BJ (cell line): ENCODE data around the gene PARL. TPM values are rescaled to one million over a fixed set of nuclear protein-coding genes. Genes with fewer than 3 reads are reported as not detected.

Experiments used
- CTCF ChIA-PET: fragments of 350-600 bp; formaldehyde crosslinking; extraction: SDS; loops from one replicate; lab custom pipeline; 2021; ENCODE audit warnings: antibody characterized with exemption, inconsistent platforms; lab: Yijun Ruan, JAX
- POLR2A ChIA-PET: fragments of 300-600 bp; sonication (Branson Sonifier 250); formaldehyde crosslinking; extraction: SDS; loops from one replicate; lab custom pipeline; 2021; ENCODE audit warnings: antibody characterized with exemption; lab: Charles Lee
- DNase-seq: peaks from one replicate; pipeline ENCODE4 v3.0.0-alpha.2; 2011; ENCODE audit warnings: low read depth
- H3K27me3 ChIP-seq: 2 replicates; pipeline ENCODE4 v1.6.0; 2011; ENCODE audit warnings: low read length; ENCODE audit not compliant: control insufficient read depth, insufficient read depth
- H3K36me3 ChIP-seq: 2 replicates; pipeline ENCODE4 v1.5.1; 2011; ENCODE audit warnings: low read length; ENCODE audit not compliant: control insufficient read depth, insufficient read depth
- H3K4me3 ChIP-seq: 2 replicates; pipeline ENCODE4 v1.5.1; 2011; ENCODE audit warnings: low read depth, mild to moderate bottlenecking, control low read depth, low read length
- polyA plus RNA-seq: library from polyadenylated mRNA; depleted of rRNA; stranded (reverse); fragments of >200 nt; gene quantifications from 2 replicates; pipeline ENCODE4 v1.2.3, GENCODE V29; 2011
- TF ChIP-seq, protein P1 (sequence below): IDR thresholded peaks from 2 replicates; pipeline ENCODE4 v1.5.1; 2011; ENCODE audit warnings: low read depth, mild to moderate bottlenecking, control low read depth, inconsistent platforms, low read length, moderate library complexity; ENCODE audit not compliant: insufficient read depth

Gene PARL
- polyA plus RNA-seq, 1 experiment = 33.3 TPM

DNA sequence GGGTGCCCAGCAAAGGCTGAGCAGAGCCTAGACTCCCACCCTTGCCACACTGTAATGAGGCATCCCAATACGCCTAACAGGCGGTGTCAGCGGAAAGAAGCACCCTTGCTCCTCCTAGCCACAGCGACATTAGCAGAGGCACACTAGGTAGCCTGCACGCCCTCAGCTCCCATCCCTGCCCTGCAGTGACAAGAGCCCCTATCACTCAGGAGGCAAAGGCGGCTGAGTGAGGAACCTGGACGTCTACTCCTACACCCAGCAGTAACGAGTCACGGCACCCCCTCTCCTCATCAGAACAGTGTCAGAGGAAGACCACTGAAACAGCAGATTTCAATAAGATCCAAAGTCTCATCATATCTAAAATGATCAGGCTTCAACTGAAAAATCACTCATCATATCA, 47.3 kb downstream of the PARL start:
- H3K27me3 ChIP-seq = no peaks in the 10 kb centered on the region
- TF ChIP-seq, protein P1, sequence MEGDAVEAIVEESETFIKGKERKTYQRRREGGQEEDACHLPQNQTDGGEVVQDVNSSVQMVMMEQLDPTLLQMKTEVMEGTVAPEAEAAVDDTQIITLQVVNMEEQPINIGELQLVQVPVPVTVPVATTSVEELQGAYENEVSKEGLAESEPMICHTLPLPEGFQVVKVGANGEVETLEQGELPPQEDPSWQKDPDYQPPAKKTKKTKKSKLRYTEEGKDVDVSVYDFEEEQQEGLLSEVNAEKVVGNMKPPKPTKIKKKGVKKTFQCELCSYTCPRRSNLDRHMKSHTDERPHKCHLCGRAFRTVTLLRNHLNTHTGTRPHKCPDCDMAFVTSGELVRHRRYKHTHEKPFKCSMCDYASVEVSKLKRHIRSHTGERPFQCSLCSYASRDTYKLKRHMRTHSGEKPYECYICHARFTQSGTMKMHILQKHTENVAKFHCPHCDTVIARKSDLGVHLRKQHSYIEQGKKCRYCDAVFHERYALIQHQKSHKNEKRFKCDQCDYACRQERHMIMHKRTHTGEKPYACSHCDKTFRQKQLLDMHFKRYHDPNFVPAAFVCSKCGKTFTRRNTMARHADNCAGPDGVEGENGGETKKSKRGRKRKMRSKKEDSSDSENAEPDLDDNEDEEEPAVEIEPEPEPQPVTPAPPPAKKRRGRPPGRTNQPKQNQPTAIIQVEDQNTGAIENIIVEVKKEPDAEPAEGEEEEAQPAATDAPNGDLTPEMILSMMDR = no peak
- ChIA-PET CTCF (no interaction called here), POLR2A (no interaction called here)
- peaks cover 10% of the 10 kb centered on the region for H3K36me3 ChIP-seq
- H3K4me3 ChIP-seq = no peak overlapping the region
- DNase-seq = no peak

GRCh38 chr3:183833516-183833915, 51.2 kb downstream of the PARL start:
- Histone ChIP-seq H3K36me3 (peaks cover 9% of the 10 kb centered on the region), H3K27me3 (no peaks in the 10 kb centered on the region), H3K4me3 (no peak overlapping the region)
- ChIA-PET POLR2A (no interaction called here), CTCF (no interaction called here)
- DNase-seq = no peak
- TF ChIP-seq, protein P1 = no peak

GRCh38 chr3:183830187-183830586, 54.5 kb downstream of the PARL start:
- POLR2A ChIA-PET = no interaction called here
- CTCF ChIA-PET = no interaction called here

DNA sequence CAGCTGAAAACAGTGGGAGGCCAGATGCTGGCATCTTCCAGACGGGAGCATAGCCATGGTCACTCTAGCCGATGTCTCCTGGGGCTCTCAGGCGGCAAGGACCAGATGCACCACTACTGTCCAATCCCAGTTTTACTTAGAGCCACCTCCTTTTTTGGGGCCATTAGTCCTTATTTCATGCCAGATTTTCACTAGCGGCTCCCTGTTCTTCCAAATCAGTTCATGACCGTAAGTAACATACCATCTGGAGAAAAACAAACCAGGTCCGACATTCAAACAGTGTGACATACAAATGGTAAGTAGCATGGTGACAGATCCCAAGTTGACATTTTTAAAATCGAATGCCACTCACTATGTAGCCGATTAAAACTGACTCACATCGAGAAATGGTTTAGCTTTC, 55.2 kb downstream of the PARL start:
- POLR2A ChIA-PET = no interaction called here
- H3K36me3 ChIP-seq = peaks cover 11% of the 10 kb centered on the region
- TF ChIP-seq, protein P1 = no peak
- H3K27me3 ChIP-seq = no peaks in the 10 kb centered on the region
- CTCF ChIA-PET = no interaction called here
- H3K4me3 ChIP-seq = no peak overlapping the region
- no peak for DNase-seq

More at GRCh38 chr3:183830187-183830586, 54.5 kb downstream of the PARL start:
- H3K4me3 ChIP-seq = no peak overlapping the region
- TF ChIP-seq, protein P1 = no peak
- DNase-seq = no peak
- no peaks in the 10 kb centered on the region for H3K27me3 ChIP-seq
- peaks cover 11% of the 10 kb centered on the region for H3K36me3 ChIP-seq

DNA sequence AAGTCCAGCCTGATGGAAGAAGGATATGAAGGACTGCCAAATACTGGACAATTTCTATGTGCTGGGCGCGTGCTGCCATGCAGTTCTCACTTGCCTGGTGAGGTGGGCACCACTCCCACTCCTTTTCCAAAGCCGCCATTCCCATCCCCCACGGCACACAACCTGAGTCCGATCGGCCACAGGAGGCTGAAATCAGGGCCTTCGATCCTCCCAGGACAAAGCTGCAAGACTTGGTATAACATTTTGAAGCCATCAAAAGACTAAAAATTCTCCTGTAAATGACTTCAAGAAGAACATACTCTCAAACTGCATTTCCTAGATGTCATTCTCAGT, 56.2 kb downstream of the PARL start:
- no peaks in the 10 kb centered on the region for H3K27me3 ChIP-seq
- TF ChIP-seq, protein P1 = no peak
- H3K4me3 ChIP-seq = no peak overlapping the region
- CTCF ChIA-PET = no interaction called here
- H3K36me3 ChIP-seq = peaks cover 7% of the 10 kb centered on the region
- no peak for DNase-seq
- POLR2A ChIA-PET = no interaction called here
